Measurements from ENCODE around the gene PCSK2.

The PCSK2 gene

GRCh38 chr20:17449031-17449430, 222.2 kb downstream of the PCSK2 start:
- Histone ChIP-seq H3K27ac (no peak overlapping the region), H3K36me3 (no peaks in the 10 kb centered on the region; the same call in 1 of the 2 replicates), H3K27me3 (ENCODE audit: insufficient read depth, low read depth, severe bottlenecking) (no peaks in the 10 kb centered on the region), H3K4me3 (ENCODE audit: low read depth, low read length) (no peak overlapping the region), H3K9me3 (ENCODE audit: severe bottlenecking) (no peaks in the 10 kb centered on the region)
- peak; percentile 48 for DNase-seq
- no peak for TF ChIP-seq CTCF (IDR thresholded peaks at IDR 0.05; ENCODE audit: low read depth, low read length)

- no peak for DNase-seq
- Histone ChIP-seq H3K27ac (no peak overlapping the region), H3K36me3 (peaks cover 29% of the 10 kb centered on the region), H3K9me3 (ENCODE audit: severe bottlenecking) (no peaks in the 10 kb centered on the region), H3K4me3 (ENCODE audit: low read depth, low read length) (no peak overlapping the region), H3K27me3 (ENCODE audit: insufficient read depth, low read depth, severe bottlenecking) (no peaks in the 10 kb centered on the region)
- no peak for TF ChIP-seq CTCF (IDR thresholded peaks at IDR 0.05; ENCODE audit: low read depth, low read length)
Observed at GRCh38 chr20:17452441-17452840, 225.6 kb downstream of the PCSK2 start.

DNA sequence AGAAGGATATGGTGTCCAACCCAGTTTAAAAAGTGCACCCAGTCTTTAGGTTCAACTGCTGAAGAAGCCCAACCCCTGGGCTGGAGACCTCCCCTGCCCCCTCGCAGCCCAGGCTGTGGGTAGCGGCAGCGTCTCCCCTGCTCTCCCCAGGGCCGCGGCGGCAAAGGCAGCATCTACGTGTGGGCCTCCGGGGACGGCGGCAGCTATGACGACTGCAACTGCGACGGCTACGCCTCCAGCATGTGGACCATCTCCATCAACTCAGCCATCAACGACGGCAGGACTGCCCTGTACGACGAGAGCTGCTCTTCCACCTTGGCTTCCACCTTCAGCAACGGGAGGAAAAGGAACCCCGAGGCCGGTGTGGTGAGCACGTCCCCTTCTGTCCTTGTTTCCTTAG, 226.8 kb downstream of the PCSK2 start:
- Histone ChIP-seq H3K4me3 (ENCODE audit: low read depth, low read length) (no peak overlapping the region), H3K27me3 (ENCODE audit: insufficient read depth, low read depth, severe bottlenecking) (no peaks in the 10 kb centered on the region), H3K9me3 (ENCODE audit: severe bottlenecking) (no peaks in the 10 kb centered on the region), H3K27ac (no peak overlapping the region), H3K36me3 (peaks cover 38% of the 10 kb centered on the region)
- TF ChIP-seq CTCF (IDR thresholded peaks at IDR 0.05; ENCODE audit: low read depth, low read length), result no peak
- no peak for DNase-seq

DNA sequence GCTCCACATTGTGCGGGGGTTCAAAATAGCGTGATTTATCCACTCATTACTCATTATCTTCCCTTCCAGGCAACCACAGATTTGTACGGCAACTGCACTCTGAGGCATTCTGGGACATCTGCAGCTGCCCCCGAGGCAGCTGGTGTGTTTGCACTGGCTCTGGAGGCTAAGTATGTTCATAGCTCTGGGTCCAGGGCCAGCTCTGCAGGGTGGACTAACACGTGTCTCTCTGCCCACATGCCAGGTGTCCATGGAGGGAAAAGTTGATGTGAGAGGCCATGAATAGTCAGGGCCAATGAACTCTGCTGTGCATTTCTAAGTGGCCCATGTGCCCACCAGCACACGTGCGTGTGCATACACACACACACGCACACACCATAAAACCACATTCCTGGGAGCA, 229.4 kb downstream of the PCSK2 start:
- no peak for DNase-seq
- no peaks in the 10 kb centered on the region for H3K27me3 ChIP-seq (ENCODE audit: insufficient read depth, low read depth, severe bottlenecking)
- TF ChIP-seq CTCF (IDR thresholded peaks at IDR 0.05; ENCODE audit: low read depth, low read length), result no peak

DNA sequence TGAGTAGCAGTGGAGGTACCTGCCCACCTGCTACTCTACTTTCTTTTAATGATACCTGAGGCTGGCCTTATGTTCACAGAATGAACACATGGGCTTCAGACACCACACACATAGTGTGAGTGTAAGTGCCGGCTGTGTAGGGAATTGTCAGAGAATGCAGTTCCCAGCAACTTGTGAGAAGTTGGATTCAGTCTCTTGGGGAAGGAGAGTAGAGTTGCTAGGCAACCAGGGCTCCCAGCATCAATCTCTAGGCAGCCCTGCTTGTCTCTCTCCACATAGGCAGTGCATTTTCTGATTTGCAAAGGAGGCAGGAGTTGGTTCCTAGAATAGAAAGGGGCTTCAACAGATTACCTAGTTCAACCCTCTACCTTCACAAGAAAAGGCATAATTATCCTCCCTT, 230.2 kb downstream of the PCSK2 start:
- Histone ChIP-seq H3K9me3 (ENCODE audit: severe bottlenecking) (no peaks in the 10 kb centered on the region), H3K36me3 (peaks cover 48% of the 10 kb centered on the region), H3K27me3 (ENCODE audit: insufficient read depth, low read depth, severe bottlenecking) (no peaks in the 10 kb centered on the region), H3K27ac (no peak overlapping the region), H3K4me3 (ENCODE audit: low read depth, low read length) (no peak overlapping the region)
- no peak for DNase-seq
- no peak for TF ChIP-seq CTCF (IDR thresholded peaks at IDR 0.05; ENCODE audit: low read depth, low read length)

More for the DNA sequence above, 229.4 kb downstream of the PCSK2 start:
- no peaks in the 10 kb centered on the region for H3K9me3 ChIP-seq (ENCODE audit: severe bottlenecking)
- peaks cover 48% of the 10 kb centered on the region for H3K36me3 ChIP-seq
- no peak overlapping the region for H3K27ac ChIP-seq
- no peak overlapping the region for H3K4me3 ChIP-seq (ENCODE audit: low read depth, low read length)

- no peak overlapping the region for H3K4me3 ChIP-seq (ENCODE audit: low read depth, low read length)
- H3K27me3 ChIP-seq (ENCODE audit: insufficient read depth, low read depth, severe bottlenecking), result no peaks in the 10 kb centered on the region
- DNase-seq, result no peak
- H3K9me3 ChIP-seq (ENCODE audit: severe bottlenecking), result no peaks in the 10 kb centered on the region
- TF ChIP-seq CTCF (IDR thresholded peaks at IDR 0.05; ENCODE audit: low read depth, low read length), result no peak
- H3K27ac ChIP-seq, result no peak overlapping the region
- peaks cover 48% of the 10 kb centered on the region for H3K36me3 ChIP-seq
Observed at GRCh38 chr20:17457588-17458190, 230.8 kb downstream of the PCSK2 start.
